HL-60 (cell line): ENCODE results near the gene PC.
A peak's percentile ranks its signal among the peaks of the same experiment; 100 is the strongest.

Experiments
- DNase-seq, 2 experiments: peaks; one replicate each; pipeline ENCODE4 v3.0.0-alpha.2; 2010 to 2020; ENCODE audit warnings: low read depth in 1 of 2, low spot score in 1 of 2
- H3K27ac ChIP-seq: fragments of 250-450 bp; sonication (Bioruptor Pico); replicated peaks from 2 replicates; pipeline ENCODE4 v1.5.1; 2020; ENCODE audit warnings: mild to moderate bottlenecking, moderate library complexity
- H3K27me3 ChIP-seq: fragments of 250-450 bp; sonication (Bioruptor Pico); 2 replicates; pipeline ENCODE4 v1.5.1; 2021; ENCODE audit warnings: mild to moderate bottlenecking, moderate library complexity; ENCODE audit not compliant: insufficient read depth, poor library complexity, severe bottlenecking
- H3K4me3 ChIP-seq: replicated peaks from 2 replicates; pipeline ENCODE4 v1.5.1; 2011; ENCODE audit warnings: mild to moderate bottlenecking, control low read depth, low read length; ENCODE audit not compliant: insufficient read depth
- GABPA ChIP-seq: IDR thresholded peaks from 2 replicates; pipeline ENCODE4 v1.6.1; 2012; ENCODE audit warnings: low read depth
- POLR2AphosphoS5 ChIP-seq: IDR thresholded peaks from 2 replicates; pipeline ENCODE4 v1.6.1; 2012; ENCODE audit warnings: low read depth
- SPI1 ChIP-seq: IDR thresholded peaks from 2 replicates; pipeline ENCODE4 v1.6.1; 2012; ENCODE audit warnings: low read depth, mild to moderate bottlenecking, borderline replicate concordance
- TF ChIP-seq, protein P1 (sequence below): IDR thresholded peaks from 2 replicates; pipeline ENCODE4 v1.6.1; 2012; ENCODE audit warnings: low read depth; ENCODE audit not compliant: insufficient replicate concordance
- TF ChIP-seq, protein P2 (sequence below): IDR thresholded peaks from one replicate; pipeline ENCODE4 v1.5.1; 2011; ENCODE audit warnings: low read length, control low read depth, inconsistent platforms; ENCODE audit not compliant: insufficient read depth

PC gene

DNA sequence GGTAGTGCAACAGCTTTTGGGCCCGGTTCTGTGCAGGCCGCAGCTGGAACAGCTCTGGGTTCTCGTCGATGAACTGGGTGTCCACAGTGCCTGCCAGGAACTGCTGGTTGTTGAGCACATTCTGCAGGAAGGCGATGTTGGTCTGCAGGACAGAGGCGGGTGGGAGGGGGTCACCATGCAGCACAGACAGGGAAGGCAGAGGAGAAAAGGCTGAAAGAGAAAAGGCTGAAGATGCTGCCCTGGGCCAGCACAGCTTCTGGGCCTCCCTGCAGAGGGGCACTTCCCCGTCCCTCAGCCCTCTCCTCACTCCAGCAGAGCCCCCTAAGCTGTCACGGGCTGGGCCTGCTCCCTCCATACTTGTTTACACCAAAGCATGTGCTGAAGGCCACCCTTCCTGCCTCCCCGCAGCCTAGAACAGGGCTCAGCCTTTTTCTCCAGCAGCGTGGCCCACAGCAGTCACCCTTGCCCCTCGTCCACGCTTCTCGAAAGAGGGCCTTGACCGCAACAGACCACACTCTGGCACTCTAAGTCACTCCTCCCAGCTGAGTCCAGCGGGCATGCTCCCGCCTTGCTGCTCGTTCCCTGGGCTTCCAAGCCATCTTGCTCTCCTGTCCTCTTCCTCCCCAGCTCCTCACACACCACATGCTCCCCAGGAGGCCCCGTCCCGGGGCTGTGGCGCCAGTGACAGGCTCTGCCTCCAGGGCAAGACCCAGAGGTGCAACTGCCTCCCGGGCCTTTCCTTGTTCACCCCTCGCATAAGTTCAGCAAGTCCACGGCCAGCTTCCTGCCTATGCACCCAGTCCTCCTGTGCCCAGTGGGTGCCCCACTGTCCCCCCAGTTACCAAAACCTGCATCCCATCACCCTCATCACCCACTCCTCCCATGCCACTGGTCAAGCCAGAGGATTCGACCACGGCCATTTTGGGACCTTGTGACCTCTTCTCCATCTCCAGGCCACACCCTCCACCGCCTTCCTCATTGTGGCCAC lies 104.6 kb downstream of the PC start:
- DNase-seq = no peak
- H3K4me3 ChIP-seq = no peak overlapping the region
- H3K27ac ChIP-seq = no peak overlapping the region
- no peaks in the 10 kb centered on the region for H3K27me3 ChIP-seq
- TF ChIP-seq, protein P1, sequence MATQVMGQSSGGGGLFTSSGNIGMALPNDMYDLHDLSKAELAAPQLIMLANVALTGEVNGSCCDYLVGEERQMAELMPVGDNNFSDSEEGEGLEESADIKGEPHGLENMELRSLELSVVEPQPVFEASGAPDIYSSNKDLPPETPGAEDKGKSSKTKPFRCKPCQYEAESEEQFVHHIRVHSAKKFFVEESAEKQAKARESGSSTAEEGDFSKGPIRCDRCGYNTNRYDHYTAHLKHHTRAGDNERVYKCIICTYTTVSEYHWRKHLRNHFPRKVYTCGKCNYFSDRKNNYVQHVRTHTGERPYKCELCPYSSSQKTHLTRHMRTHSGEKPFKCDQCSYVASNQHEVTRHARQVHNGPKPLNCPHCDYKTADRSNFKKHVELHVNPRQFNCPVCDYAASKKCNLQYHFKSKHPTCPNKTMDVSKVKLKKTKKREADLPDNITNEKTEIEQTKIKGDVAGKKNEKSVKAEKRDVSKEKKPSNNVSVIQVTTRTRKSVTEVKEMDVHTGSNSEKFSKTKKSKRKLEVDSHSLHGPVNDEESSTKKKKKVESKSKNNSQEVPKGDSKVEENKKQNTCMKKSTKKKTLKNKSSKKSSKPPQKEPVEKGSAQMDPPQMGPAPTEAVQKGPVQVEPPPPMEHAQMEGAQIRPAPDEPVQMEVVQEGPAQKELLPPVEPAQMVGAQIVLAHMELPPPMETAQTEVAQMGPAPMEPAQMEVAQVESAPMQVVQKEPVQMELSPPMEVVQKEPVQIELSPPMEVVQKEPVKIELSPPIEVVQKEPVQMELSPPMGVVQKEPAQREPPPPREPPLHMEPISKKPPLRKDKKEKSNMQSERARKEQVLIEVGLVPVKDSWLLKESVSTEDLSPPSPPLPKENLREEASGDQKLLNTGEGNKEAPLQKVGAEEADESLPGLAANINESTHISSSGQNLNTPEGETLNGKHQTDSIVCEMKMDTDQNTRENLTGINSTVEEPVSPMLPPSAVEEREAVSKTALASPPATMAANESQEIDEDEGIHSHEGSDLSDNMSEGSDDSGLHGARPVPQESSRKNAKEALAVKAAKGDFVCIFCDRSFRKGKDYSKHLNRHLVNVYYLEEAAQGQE = no peak
- TF ChIP-seq SPI1 (no peak), GABPA (no peak), POLR2AphosphoS5 (no peak)
- TF ChIP-seq, protein P2, sequence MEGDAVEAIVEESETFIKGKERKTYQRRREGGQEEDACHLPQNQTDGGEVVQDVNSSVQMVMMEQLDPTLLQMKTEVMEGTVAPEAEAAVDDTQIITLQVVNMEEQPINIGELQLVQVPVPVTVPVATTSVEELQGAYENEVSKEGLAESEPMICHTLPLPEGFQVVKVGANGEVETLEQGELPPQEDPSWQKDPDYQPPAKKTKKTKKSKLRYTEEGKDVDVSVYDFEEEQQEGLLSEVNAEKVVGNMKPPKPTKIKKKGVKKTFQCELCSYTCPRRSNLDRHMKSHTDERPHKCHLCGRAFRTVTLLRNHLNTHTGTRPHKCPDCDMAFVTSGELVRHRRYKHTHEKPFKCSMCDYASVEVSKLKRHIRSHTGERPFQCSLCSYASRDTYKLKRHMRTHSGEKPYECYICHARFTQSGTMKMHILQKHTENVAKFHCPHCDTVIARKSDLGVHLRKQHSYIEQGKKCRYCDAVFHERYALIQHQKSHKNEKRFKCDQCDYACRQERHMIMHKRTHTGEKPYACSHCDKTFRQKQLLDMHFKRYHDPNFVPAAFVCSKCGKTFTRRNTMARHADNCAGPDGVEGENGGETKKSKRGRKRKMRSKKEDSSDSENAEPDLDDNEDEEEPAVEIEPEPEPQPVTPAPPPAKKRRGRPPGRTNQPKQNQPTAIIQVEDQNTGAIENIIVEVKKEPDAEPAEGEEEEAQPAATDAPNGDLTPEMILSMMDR = no peak

DNA sequence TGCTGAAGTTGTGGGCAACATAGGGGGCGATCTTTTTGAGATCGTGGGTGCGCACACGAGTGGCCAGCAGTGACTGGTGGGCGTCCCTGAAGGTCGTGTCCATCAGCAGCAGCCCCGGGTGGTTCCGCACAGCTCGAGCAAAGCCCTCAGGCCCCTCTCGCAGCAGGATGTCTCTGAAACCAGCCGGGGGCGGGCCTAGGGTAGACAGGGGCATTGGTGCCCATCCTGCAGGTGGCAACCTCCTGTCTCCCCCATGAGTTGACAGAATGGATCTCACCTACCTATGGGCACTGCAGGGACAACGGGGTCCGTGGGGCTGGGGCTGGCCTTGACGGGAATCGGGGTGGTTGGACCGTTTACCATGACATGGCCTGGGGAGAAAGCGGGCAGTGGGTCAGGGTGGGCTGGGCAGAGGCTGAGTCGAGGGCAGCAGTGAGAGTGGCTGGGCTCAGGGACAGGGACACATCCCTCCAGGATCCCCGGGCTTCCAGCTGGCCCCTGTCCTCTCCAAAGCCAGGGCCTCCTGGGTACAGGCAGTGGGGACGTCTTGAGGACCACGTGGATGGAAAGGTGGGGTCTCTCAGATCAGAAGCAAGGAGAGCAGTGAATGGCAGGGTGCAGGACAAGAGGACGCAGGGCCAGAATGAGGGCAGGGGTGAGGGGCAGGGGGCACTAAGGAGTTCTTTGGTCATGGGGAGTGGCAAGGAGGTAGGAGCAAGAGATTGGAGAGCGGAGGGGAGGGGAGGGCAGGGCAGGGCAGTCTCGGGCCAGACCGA lies 105.5 kb downstream of the PC start:
- H3K27me3 ChIP-seq = no peaks in the 10 kb centered on the region
- TF ChIP-seq SPI1 = no peak
- TF ChIP-seq POLR2AphosphoS5 = no peak
- TF ChIP-seq GABPA = no peak
- TF ChIP-seq, protein P2 = no peak
- TF ChIP-seq, protein P1 = no peak
- H3K27ac ChIP-seq = no peak overlapping the region; the same call in 1 of the 2 replicates
- no peak for DNase-seq
- no peak overlapping the region for H3K4me3 ChIP-seq

DNA sequence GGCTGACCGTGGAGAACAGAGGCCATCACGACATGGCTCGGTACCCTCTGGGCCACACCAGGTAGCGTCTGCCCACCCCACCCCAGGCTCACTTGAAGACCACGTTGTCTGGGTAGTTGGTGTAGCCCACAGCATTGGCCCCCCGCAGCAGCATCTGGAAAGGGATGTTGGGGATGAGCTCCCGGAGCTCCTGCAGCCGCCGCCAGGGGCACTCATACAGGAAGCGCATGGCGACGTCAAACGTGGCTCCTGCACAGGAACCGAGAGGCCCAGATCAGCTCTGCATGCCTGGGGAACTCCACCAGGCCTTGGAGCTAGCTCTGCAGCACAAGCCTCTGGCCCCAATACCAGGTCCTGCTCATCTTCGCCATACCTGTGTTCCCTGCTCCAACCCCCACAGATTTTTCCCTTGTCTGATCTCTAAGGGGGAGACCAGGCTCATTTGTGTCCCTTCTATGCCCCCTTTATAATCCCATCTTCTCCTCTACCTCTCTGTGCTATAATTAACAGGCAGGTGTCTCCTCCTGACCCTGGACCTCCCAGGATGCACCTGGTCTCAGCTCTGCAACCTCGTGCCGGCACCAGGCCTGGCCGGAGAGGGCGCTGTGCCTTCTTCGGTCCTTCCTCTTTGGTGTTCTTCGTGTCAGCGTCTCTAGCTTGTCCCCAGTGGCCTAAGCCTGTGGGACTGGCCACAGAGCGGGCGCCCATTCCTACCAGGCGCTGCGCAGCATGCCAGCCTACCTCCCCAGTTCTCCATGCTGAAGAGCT lies 106.3 kb downstream of the PC start:
- H3K27me3 ChIP-seq = no peaks in the 10 kb centered on the region
- no peak overlapping the region for H3K4me3 ChIP-seq
- TF ChIP-seq SPI1 = no peak
- TF ChIP-seq, protein P2 = no peak
- no peak for TF ChIP-seq GABPA
- no peak for TF ChIP-seq POLR2AphosphoS5
- TF ChIP-seq, protein P1 = no peak
- DNase-seq = peak in 1 of 2 experiments; percentile 55
- peak overlapping the region; percentile 57 for H3K27ac ChIP-seq
